HG02938 (cell line): Measurements from ENCODE around the gene CYGB.

Source experiments
- ATAC-seq: cut with Tn5 transposase; IDR thresholded peaks from one replicate; pipeline ENCODE4 v1.9.1; 2021; ENCODE audit warnings: mild to moderate bottlenecking, moderate library complexity; ENCODE audit not compliant: unreplicated experiment

The CYGB gene

GRCh38 chr17:76537578-76538280 is at the start of gene CYGB:
TSS of gene CYGB (minus strand) at chr17:76537709. CDS start at chr17:76537542, 167 bp downstream.
- ATAC-seq, result no peak

- ATAC-seq, result no peak
Measured at GRCh38 chr17:76586741-76587487, 49.4 kb upstream of the CYGB start.

GRCh38 chr17:76585649-76586593 is 48.4 kb upstream of the CYGB start, which contains the start of gene ST6GALNAC2:
TSS of gene ST6GALNAC2 (minus strand) at chr17:76585860. CDS start at chr17:76585808, 52 bp downstream.
- ATAC-seq, result no peak

- ATAC-seq, result no peak
Measured at GRCh38 chr17:76585033-76585648, 47.6 kb upstream of the CYGB start.

GRCh38 chr17:76584427-76585032 is 47.0 kb upstream of the CYGB start:
- no peak for ATAC-seq

- no peak for ATAC-seq
Measured at GRCh38 chr17:76582660-76583059, 45.2 kb upstream of the CYGB start.

GRCh38 chr17:76581515-76581914 is 44.0 kb upstream of the CYGB start:
- ATAC-seq, result no peak

GRCh38 chr17:76579281-76579680 is 41.8 kb upstream of the CYGB start:
- ATAC-seq, result no peak

GRCh38 chr17:76578376-76578775 is 40.9 kb upstream of the CYGB start:
- no peak for ATAC-seq

- ATAC-seq, result no peak
Measured at GRCh38 chr17:76577876-76578275, 40.4 kb upstream of the CYGB start.

- ATAC-seq, result no peak
Measured at GRCh38 chr17:76576189-76576588, 38.7 kb upstream of the CYGB start.

GRCh38 chr17:76575570-76575969 is 38.1 kb upstream of the CYGB start:
- no peak for ATAC-seq

GRCh38 chr17:76574166-76574565 is 36.7 kb upstream of the CYGB start:
- ATAC-seq, result no peak

GRCh38 chr17:76573096-76573495 is 35.6 kb upstream of the CYGB start:
- ATAC-seq, result no peak

- ATAC-seq, result no peak
Measured at GRCh38 chr17:76572201-76572910, 34.8 kb upstream of the CYGB start.

GRCh38 chr17:76570877-76571471 is 33.5 kb upstream of the CYGB start:
- ATAC-seq, result no peak

- no peak for ATAC-seq
Measured at GRCh38 chr17:76570457-76570856, 32.9 kb upstream of the CYGB start.

GRCh38 chr17:76569607-76570279 is 32.2 kb upstream of the CYGB start:
- ATAC-seq, result no peak

GRCh38 chr17:76568811-76569221 is 31.3 kb upstream of the CYGB start:
- no peak for ATAC-seq
